Vagina (tissue), 2 donors: ENCODE results near the gene TPCN2.

Source experiments
- POLR2A ChIP-seq, 2 donors: fragments of 450-650 bp; IDR thresholded peaks; one replicate each; pipeline ENCODE4 v1.6.1; 2017; ENCODE audit warnings: antibody characterized with exemption in 2 of 2, mild to moderate bottlenecking in 2 of 2, moderate library complexity in 2 of 2
- POLR2AphosphoS5 ChIP-seq, 2 donors: sonication (generic); formaldehyde crosslinking; IDR thresholded peaks; one replicate each; pipeline ENCODE4 v1.9.0; 2017; ENCODE audit warnings: antibody characterized with exemption in 2 of 2, mild to moderate bottlenecking in 2 of 2, low read depth in 1 of 2; ENCODE audit not compliant: insufficient read depth in 1 of 2
- TF ChIP-seq, protein P1 (sequence below), 3 experiments: fragments of 450-650 bp in 2 of 3; fragments of 200-600 bp in 1 of 3; sonication (generic) in 1 of 3; IDR thresholded peaks; one replicate each; pipeline ENCODE4 v1.5.1; 2017 to 2019; ENCODE audit warnings: antibody characterized with exemption in 3 of 3, mild to moderate bottlenecking in 2 of 3, moderate library complexity in 2 of 3

DNA sequence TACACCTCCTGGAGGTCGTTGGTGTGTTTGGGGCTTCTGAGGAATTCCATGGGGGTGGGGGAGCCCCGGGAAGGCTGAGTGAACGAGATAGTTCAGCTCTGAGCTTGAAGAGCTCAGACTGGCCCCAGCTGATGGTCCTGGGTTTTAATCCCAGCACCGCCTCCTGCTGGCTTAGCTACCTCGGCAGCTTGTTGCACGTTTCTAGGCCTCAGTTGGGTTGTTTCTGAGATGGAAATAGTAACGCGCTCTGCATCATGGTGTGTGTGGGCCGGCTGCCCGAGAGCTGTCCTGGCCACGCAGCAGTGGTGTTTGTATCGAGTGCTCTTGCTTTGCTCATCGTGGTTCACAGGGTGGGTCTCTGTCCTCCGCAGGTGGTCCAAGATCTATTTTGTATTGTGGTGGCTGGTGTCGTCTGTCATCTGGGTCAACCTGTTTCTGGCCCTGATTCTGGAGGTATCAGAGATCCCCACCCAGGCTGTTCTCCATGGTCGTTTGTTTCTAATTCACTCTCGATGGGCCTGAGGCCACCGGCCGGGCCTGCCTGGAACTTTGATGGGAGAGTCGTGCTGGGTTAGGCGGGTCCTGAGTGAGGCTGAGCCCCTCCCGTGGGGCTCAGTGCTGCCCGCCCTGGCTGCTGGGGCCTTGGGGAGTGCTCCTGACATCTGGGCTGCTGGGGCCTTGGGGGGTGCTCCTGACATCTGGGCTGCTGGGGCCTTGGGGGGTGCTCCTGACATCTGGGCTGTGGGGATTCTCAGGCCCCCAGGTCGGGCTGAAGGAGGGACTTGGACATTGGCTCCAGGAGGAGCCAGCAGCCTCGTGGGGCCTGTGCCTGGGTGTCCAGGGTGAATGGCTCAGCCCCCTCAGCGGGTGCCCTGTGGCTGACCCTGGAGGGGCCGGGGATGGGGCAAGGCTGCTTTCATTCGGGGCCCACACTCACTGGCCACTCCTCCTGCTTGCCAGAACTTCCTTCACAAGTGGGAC is 37.7 kb downstream of the TPCN2 start:
- TF ChIP-seq, protein P1, sequence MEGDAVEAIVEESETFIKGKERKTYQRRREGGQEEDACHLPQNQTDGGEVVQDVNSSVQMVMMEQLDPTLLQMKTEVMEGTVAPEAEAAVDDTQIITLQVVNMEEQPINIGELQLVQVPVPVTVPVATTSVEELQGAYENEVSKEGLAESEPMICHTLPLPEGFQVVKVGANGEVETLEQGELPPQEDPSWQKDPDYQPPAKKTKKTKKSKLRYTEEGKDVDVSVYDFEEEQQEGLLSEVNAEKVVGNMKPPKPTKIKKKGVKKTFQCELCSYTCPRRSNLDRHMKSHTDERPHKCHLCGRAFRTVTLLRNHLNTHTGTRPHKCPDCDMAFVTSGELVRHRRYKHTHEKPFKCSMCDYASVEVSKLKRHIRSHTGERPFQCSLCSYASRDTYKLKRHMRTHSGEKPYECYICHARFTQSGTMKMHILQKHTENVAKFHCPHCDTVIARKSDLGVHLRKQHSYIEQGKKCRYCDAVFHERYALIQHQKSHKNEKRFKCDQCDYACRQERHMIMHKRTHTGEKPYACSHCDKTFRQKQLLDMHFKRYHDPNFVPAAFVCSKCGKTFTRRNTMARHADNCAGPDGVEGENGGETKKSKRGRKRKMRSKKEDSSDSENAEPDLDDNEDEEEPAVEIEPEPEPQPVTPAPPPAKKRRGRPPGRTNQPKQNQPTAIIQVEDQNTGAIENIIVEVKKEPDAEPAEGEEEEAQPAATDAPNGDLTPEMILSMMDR (IDR thresholded peaks at IDR 0.05): no peak
- TF ChIP-seq POLR2AphosphoS5 (IDR thresholded peaks at IDR 0.05; ENCODE audit: insufficient read depth in 1 of 2, low read depth in 1 of 2) (peak in 1 of 2 donors; percentile 25), POLR2A (IDR thresholded peaks at IDR 0.05) (no peak)
